ENCODE measurements around the gene LRRC3B. TPM values are rescaled to one million over a fixed set of nuclear protein-coding genes. Genes with fewer than 3 reads are reported as not detected.
A peak's percentile ranks its signal among the peaks of the same experiment; 100 is the strongest.

Gene LRRC3B
- total RNA-seq, 6 donors from 2014 or later: 0.24 TPM; not detected in 5

DNA sequence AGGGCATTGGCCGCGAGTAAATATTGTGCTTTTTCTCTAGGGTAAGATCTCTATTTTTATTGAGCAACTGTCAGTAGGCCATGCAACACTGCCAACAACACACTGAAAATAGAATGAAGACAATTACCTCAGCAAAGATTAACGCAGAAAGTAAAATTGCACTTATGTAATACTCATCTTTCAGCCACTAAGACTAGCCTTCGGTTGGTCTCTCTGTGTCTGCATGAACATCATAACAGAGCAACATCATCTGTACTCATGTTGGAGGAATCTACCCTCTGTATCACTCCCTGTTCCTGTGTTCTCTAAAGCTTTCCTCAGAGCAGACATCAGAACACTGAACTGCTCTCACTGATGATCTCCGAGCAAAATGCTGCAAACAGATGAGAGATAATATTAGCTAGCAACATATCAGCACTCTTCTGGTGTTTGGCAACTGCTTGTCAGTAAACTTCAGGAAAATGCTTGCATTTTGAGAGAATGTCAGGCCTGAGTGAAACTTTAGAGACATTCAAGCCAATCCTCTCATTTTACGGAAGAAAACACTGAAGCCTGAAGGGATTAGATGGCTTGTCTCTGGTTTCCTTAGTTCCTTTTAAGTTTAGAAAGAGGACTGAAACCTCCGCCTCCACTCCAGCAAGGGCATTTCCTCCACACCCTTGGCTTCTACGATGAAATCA lies 8.4 kb upstream of the LRRC3B start:
- H3K9me3 ChIP-seq: no peaks in the 10 kb centered on the region
- H3K4me1 ChIP-seq: no peaks in the 10 kb centered on the region
- H3K36me3 ChIP-seq: no peaks in the 10 kb centered on the region
- ATAC-seq (ENCODE audit: low FRiP score in 2 of 2): peak in 1 of 2 donors; percentile 83
- TF ChIP-seq POLR2AphosphoS5 (IDR thresholded peaks at IDR 0.05): no peak
- TF ChIP-seq EP300 (IDR thresholded peaks at IDR 0.05): no peak
- TF ChIP-seq, protein P1, sequence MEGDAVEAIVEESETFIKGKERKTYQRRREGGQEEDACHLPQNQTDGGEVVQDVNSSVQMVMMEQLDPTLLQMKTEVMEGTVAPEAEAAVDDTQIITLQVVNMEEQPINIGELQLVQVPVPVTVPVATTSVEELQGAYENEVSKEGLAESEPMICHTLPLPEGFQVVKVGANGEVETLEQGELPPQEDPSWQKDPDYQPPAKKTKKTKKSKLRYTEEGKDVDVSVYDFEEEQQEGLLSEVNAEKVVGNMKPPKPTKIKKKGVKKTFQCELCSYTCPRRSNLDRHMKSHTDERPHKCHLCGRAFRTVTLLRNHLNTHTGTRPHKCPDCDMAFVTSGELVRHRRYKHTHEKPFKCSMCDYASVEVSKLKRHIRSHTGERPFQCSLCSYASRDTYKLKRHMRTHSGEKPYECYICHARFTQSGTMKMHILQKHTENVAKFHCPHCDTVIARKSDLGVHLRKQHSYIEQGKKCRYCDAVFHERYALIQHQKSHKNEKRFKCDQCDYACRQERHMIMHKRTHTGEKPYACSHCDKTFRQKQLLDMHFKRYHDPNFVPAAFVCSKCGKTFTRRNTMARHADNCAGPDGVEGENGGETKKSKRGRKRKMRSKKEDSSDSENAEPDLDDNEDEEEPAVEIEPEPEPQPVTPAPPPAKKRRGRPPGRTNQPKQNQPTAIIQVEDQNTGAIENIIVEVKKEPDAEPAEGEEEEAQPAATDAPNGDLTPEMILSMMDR (IDR thresholded peaks at IDR 0.05): no peak
- TF ChIP-seq POLR2A (IDR thresholded peaks at IDR 0.05): no peak
- no peak overlapping the region for H3K4me3 ChIP-seq
- H3K27me3 ChIP-seq: no peaks in the 10 kb centered on the region
- DNase-seq: no peak
- 69 to 77% methylated on average over 8 of the region's 8 CpGs for WGBS, 2 donors
- H3K27ac ChIP-seq: no peak overlapping the region

DNA sequence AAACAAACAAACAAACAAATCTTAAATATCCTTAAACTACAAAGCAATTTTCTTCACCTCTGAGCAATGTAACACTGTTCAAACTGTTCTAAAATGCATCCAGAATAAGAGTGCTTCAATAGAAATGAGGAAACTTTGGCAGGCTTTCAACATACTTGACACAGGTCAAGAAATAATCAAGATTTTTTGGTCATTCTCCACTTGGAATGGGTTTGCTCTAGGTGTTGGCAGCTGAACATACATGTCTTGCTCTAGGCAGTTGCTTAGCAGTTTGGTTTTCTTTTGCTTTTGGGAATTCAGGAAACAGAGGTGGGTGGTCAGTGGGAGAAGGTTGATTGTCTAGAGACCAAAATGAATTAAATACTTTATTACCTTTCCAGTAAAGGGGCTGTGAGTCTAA lies 1.4 kb upstream of the LRRC3B start:
- no peak for DNase-seq
- Histone ChIP-seq H3K9me3 (no peaks in the 10 kb centered on the region), H3K4me1 (peaks cover 8 to 33% (median 11%) of the 10 kb centered on the region in 4 donors), H3K27ac (no peak overlapping the region), H3K36me3 (no peaks in the 10 kb centered on the region), H3K27me3 (peaks cover 0 to 10% (median 4%) of the 10 kb centered on the region in 4 donors), H3K4me3 (no peak overlapping the region)
- no peak for ATAC-seq (ENCODE audit: low FRiP score in 2 of 2)
- TF ChIP-seq EP300 (IDR thresholded peaks at IDR 0.05) (no peak), POLR2A (IDR thresholded peaks at IDR 0.05) (no peak), POLR2AphosphoS5 (IDR thresholded peaks at IDR 0.05) (no peak)
- TF ChIP-seq, protein P1 (IDR thresholded peaks at IDR 0.05): no peak

DNA sequence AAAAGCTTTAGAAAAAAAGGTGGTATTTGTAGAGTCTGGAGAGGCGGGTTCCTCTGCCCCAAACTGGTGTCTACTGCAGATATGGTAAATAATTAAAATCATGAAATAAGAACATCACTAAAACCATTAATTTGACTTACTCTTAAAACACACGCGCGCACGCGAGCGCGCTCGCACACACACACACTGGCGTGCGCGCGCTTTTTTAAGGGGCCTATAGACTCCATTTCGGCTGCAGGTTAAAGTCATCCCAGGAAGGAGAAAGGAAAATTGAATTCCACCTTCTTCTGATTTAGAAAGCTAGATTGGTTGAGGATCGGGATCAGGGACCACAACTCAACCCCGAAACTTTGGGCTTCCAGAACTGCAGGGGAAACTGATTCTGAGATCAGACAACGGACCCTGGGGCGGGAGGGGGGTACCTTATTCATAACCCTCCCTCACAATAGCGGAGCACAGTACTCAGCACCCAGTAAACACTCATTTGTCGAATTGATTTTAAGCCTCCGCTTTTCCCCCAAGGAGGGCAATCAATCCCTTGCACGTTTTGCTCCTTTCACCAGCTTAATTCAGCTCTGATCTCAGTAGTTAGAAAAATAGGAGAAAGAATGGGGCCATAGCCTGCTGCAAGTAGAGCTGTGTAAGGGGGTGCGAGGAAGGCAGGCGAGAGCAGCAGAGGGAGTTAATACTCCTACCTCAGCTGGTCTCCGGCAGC lies 509 bp upstream of the LRRC3B start:
- Histone ChIP-seq H3K4me3 (peak overlapping the region in 3 of 4 donors; percentile 35 to 46 (median 39)), H3K36me3 (no peaks in the 10 kb centered on the region), H3K9me3 (no peaks in the 10 kb centered on the region), H3K27me3 (peaks cover 0 to 10% (median 4%) of the 10 kb centered on the region in 4 donors), H3K27ac (no peak overlapping the region), H3K4me1 (peaks cover 8 to 33% (median 11%) of the 10 kb centered on the region in 4 donors)
- TF ChIP-seq, protein P1 (IDR thresholded peaks at IDR 0.05): no peak
- TF ChIP-seq EP300 (IDR thresholded peaks at IDR 0.05): no peak
- ATAC-seq (ENCODE audit: low FRiP score in 2 of 2): no peak
- 12 to 13% methylated on average over 25 of the region's 25 CpGs for WGBS, 2 donors
- DNase-seq: peak in 1 of 2 donors; percentile 56

DNA sequence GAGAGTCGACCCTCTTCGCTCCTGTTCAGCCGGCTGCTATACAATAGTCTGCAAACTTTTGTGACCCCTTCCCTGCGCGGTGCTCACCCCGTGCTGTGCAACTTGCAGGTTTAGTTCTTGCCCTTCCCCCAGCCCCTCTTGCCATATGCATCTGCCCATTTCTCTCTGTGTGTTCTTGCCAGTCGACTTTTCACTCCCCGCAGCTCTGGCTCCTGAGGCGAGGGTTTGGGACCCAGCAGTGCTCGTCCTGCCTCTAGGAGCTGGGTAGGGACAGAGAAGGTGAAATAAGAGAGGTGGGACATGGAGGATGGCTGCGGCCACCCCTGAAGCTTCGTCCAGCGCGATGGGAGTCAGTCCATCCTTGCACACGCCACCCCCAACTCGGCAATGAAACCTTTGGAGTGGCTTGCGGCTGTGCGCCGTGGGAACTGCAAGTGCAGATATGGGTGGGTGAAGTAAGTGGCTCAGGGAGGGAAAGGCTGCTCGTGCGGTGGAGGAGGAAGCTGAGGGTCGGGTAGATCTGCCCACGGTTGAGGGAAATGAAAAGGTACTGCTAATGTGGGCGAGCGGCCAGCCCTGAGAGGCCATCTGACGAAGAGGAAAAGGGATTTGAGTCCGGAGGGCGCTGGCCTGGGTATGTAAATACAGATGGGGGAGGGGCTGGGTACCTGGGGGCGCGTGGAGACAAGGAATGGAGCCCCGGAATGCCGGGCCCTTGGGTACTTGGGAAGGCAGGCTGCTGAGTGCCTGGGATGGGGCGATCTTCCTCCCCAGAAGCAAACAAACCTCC lies 1.0 kb downstream of the LRRC3B start:
- H3K9me3 ChIP-seq: no peaks in the 10 kb centered on the region
- no peak for ATAC-seq (ENCODE audit: low FRiP score in 2 of 2)
- DNase-seq: peak in 1 of 2 donors; percentile 13
- 1 to 4% methylated on average over 30 to 33 of the region's 33 CpGs for WGBS, 2 donors
- H3K27ac ChIP-seq: no peak overlapping the region
- peaks cover 0 to 10% (median 4%) of the 10 kb centered on the region in 4 donors for H3K27me3 ChIP-seq
- TF ChIP-seq EP300 (IDR thresholded peaks at IDR 0.05): no peak
- H3K4me1 ChIP-seq: peaks cover 8 to 33% (median 11%) of the 10 kb centered on the region in 4 donors
- H3K4me3 ChIP-seq: peak overlapping the region in 2 of 4 donors; percentile 35 to 46
- H3K36me3 ChIP-seq: no peaks in the 10 kb centered on the region

DNA sequence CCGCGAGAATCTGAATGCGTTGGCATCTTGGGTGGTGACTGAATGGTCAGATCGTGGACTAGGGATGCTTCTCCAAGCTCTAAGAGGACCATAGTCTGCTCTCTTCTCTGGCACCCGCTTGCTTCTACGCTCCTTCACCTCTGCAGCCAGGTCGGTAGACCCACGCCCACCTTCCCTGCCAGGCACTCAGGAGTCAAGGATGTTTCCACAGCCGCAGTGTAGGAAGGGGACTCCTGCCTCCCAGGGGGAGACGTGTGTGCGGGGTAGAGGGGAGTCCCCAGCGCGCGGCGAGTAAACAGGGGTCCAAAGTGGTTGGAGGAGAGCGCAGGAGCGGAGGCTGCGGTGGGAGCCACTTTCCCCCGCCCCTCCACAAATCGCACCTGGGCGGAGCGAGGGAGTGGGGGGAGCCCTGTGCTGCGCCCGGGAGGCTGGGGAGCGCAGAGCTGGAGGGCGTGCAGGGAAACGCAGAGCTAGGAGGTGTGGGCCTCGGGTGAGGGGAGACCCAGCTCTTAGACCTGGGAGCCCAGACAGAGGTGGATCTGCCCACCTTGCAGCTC lies 1.7 kb downstream of the LRRC3B start:
- Histone ChIP-seq H3K27ac (no peak overlapping the region), H3K36me3 (no peaks in the 10 kb centered on the region), H3K4me1 (peaks cover 8 to 33% (median 11%) of the 10 kb centered on the region in 4 donors), H3K27me3 (peaks cover 0 to 10% (median 4%) of the 10 kb centered on the region in 4 donors), H3K4me3 (no peak overlapping the region), H3K9me3 (no peaks in the 10 kb centered on the region)
- peak in 1 of 2 donors; percentile 57 for DNase-seq
- peak; percentile 7 to 27 for ATAC-seq (ENCODE audit: low FRiP score in 2 of 2)
- TF ChIP-seq, protein P1 (IDR thresholded peaks at IDR 0.05): no peak
- TF ChIP-seq POLR2AphosphoS5 (IDR thresholded peaks at IDR 0.05): no peak
- no peak for TF ChIP-seq EP300 (IDR thresholded peaks at IDR 0.05)
- TF ChIP-seq POLR2A (IDR thresholded peaks at IDR 0.05): no peak
- WGBS, 2 donors: 5 to 28% methylated on average over 12 to 28 of the region's 28 CpGs

All from upper lobe of left lung (tissue), 6 donors.